Ishikawa (cell line): ENCODE results near the gene DIS3L2.

Experiments
- CEBPB ChIP-seq: IDR thresholded peaks from 2 replicates; pipeline ENCODE4 v1.6.1; 2012
- RAD21 ChIP-seq: IDR thresholded peaks from 2 replicates; pipeline ENCODE4 v1.6.1; 2012; ENCODE audit warnings: low read depth
- TAF1 ChIP-seq: IDR thresholded peaks from 2 replicates; pipeline ENCODE4 v1.6.1; 2012; ENCODE audit warnings: low read depth, mild to moderate bottlenecking
- TEAD4 ChIP-seq: IDR thresholded peaks from 2 replicates; pipeline ENCODE4 v1.6.1; 2012
- USF1 ChIP-seq: IDR thresholded peaks from 2 replicates; pipeline ENCODE4 v1.6.1; 2012
- TF ChIP-seq, protein P1 (sequence below): IDR thresholded peaks from 2 replicates; pipeline ENCODE4 v1.6.1; 2012; ENCODE audit warnings: low read depth, mild to moderate bottlenecking
- TF ChIP-seq, protein P2 (sequence below): IDR thresholded peaks from 2 replicates; pipeline ENCODE4 v1.6.1; 2012

- TF ChIP-seq, protein P1, sequence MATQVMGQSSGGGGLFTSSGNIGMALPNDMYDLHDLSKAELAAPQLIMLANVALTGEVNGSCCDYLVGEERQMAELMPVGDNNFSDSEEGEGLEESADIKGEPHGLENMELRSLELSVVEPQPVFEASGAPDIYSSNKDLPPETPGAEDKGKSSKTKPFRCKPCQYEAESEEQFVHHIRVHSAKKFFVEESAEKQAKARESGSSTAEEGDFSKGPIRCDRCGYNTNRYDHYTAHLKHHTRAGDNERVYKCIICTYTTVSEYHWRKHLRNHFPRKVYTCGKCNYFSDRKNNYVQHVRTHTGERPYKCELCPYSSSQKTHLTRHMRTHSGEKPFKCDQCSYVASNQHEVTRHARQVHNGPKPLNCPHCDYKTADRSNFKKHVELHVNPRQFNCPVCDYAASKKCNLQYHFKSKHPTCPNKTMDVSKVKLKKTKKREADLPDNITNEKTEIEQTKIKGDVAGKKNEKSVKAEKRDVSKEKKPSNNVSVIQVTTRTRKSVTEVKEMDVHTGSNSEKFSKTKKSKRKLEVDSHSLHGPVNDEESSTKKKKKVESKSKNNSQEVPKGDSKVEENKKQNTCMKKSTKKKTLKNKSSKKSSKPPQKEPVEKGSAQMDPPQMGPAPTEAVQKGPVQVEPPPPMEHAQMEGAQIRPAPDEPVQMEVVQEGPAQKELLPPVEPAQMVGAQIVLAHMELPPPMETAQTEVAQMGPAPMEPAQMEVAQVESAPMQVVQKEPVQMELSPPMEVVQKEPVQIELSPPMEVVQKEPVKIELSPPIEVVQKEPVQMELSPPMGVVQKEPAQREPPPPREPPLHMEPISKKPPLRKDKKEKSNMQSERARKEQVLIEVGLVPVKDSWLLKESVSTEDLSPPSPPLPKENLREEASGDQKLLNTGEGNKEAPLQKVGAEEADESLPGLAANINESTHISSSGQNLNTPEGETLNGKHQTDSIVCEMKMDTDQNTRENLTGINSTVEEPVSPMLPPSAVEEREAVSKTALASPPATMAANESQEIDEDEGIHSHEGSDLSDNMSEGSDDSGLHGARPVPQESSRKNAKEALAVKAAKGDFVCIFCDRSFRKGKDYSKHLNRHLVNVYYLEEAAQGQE = no peak
- TF ChIP-seq TAF1 = no peak
- no peak for TF ChIP-seq RAD21
- TF ChIP-seq, protein P2, sequence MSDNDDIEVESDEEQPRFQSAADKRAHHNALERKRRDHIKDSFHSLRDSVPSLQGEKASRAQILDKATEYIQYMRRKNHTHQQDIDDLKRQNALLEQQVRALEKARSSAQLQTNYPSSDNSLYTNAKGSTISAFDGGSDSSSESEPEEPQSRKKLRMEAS = no peak
- no peak for TF ChIP-seq USF1
- no peak for TF ChIP-seq TEAD4
- TF ChIP-seq CEBPB = no peak
Observed at GRCh38 chr2:232319803-232320442, 358.4 kb downstream of the DIS3L2 start.
